Neural cell (in vitro differentiated cells): ENCODE data around the gene RHEX. TPM values are rescaled to one million over a fixed set of nuclear protein-coding genes. Genes with fewer than 3 reads are reported as not detected.
A peak's percentile ranks its signal among the peaks of the same experiment; 100 is the strongest.

Source experiments
- H2AFZ ChIP-seq: fragments of 200-600, 300-800 bp; sonication (generic), shearing (Covaris generic); 2 replicates; pipeline ENCODE4 v1.6.0; 2014; ENCODE audit warnings: low read depth, mild to moderate bottlenecking, antibody characterized with exemption, low read length, moderate library complexity
- H3F3A ChIP-seq: fragments of 200-600 bp; shearing (Covaris generic); 2 replicates; pipeline ENCODE4 v1.6.1; 2016; ENCODE audit warnings: mild to moderate bottlenecking, moderate library complexity, mixed read lengths, antibody characterized with exemption, low read length; ENCODE audit not compliant: insufficient read depth, poor library complexity, severe bottlenecking
- H3K27ac ChIP-seq: fragments of 200-600, 300-800 bp; sonication (generic), shearing (Covaris generic); 2 replicates; pipeline ENCODE4 v1.5.1; 2014; ENCODE audit warnings: mild to moderate bottlenecking, low read length, moderate library complexity
- H3K27me3 ChIP-seq: fragments of 300-800, 200-600 bp; sonication (generic), shearing (Covaris generic); 2 replicates; pipeline ENCODE4 v1.6.0; 2014; ENCODE audit warnings: mild to moderate bottlenecking, low read depth, low read length, moderate library complexity; ENCODE audit not compliant: insufficient read depth
- H3K36me3 ChIP-seq: fragments of 300-800, 200-600 bp; sonication (generic), shearing (Covaris generic); 2 replicates; pipeline ENCODE4 v1.5.1; 2014; ENCODE audit warnings: mild to moderate bottlenecking, antibody characterized with exemption, low read length, moderate library complexity; ENCODE audit not compliant: insufficient read depth
- H3K4me2 ChIP-seq: fragments of 300-800, 200-600 bp; sonication (generic), shearing (Covaris generic); 2 replicates; pipeline ENCODE4 v1.6.0; 2014; ENCODE audit warnings: mild to moderate bottlenecking, low read length
- H3K4me3 ChIP-seq: fragments of 300-800, 200-600 bp; sonication (generic), shearing (Covaris generic); 2 replicates; pipeline ENCODE4 v1.5.1; 2014; ENCODE audit warnings: mild to moderate bottlenecking, low read length, moderate library complexity
- H3K79me2 ChIP-seq: fragments of 200-600 bp; shearing (Covaris generic); replicated peaks from 2 replicates; pipeline ENCODE4 v1.6.0; 2014; ENCODE audit warnings: mild to moderate bottlenecking, low read length, moderate library complexity; ENCODE audit not compliant: insufficient read depth
- H3K9ac ChIP-seq: fragments of 300-800, 200-600 bp; sonication (generic), shearing (Covaris generic); 2 replicates; pipeline ENCODE4 v1.6.1; 2016; ENCODE audit warnings: mild to moderate bottlenecking, low read length, mixed read lengths
- H3K9me2 ChIP-seq: fragments of 200-600 bp; shearing (Covaris generic); 2 replicates; pipeline ENCODE4 v1.6.1; 2016; ENCODE audit warnings: mild to moderate bottlenecking, low read length, mixed read lengths; ENCODE audit not compliant: insufficient read depth
- H3K9me3 ChIP-seq: fragments of 200-600, 300-800 bp; sonication (generic), shearing (Covaris generic); 2 replicates; pipeline ENCODE4 v1.6.1; 2016; ENCODE audit warnings: mild to moderate bottlenecking, mixed run types, low read length, moderate library complexity, mixed read lengths
- H4K20me1 ChIP-seq: fragments of 200-600 bp; shearing (Covaris generic); 2 replicates; pipeline ENCODE4 v1.6.1; 2016; ENCODE audit warnings: mild to moderate bottlenecking, mixed run types; ENCODE audit not compliant: insufficient read depth
- EP300 ChIP-seq: fragments of 450-650 bp; conservative IDR thresholded peaks from 2 replicates; pipeline ENCODE4 v1.6.1; 2014; ENCODE audit warnings: antibody characterized with exemption, mild to moderate bottlenecking, moderate library complexity; ENCODE audit not compliant: poor library complexity, severe bottlenecking
- EZH2 ChIP-seq: fragments of 200-600, 300-800 bp; shearing (Covaris generic), sonication (generic); IDR thresholded peaks from 2 replicates; pipeline ENCODE4 v1.6.1; 2014; ENCODE audit warnings: antibody characterized with exemption, low read length, borderline replicate concordance, mild to moderate bottlenecking; ENCODE audit not compliant: insufficient read depth, poor library complexity, severe bottlenecking
- MXI1 ChIP-seq: fragments of 450-650 bp; conservative IDR thresholded peaks from 2 replicates; pipeline ENCODE4 v1.6.1; 2014; ENCODE audit warnings: antibody characterized with exemption, mild to moderate bottlenecking; ENCODE audit not compliant: poor library complexity, severe bottlenecking
- POLR2AphosphoS5 ChIP-seq: IDR thresholded peaks from 2 replicates; pipeline ENCODE4 v1.6.1; 2012
- RAD21 ChIP-seq: fragments of 450-650 bp; conservative IDR thresholded peaks from 2 replicates; pipeline ENCODE4 v1.6.1; 2014; ENCODE audit warnings: antibody characterized with exemption, mild to moderate bottlenecking, moderate library complexity
- SMC3 ChIP-seq: fragments of 450-650 bp; conservative IDR thresholded peaks from 2 replicates; pipeline ENCODE4 v1.6.1; 2014; ENCODE audit warnings: antibody characterized with exemption, mild to moderate bottlenecking, moderate library complexity; ENCODE audit not compliant: poor library complexity
- TAF1 ChIP-seq: IDR thresholded peaks from 2 replicates; pipeline ENCODE4 v1.6.1; 2012; ENCODE audit warnings: low read depth
- polyA plus RNA-seq: library from polyadenylated mRNA; depleted of rRNA; stranded (reverse); fragments of >200 nt; gene quantifications from 2 replicates; pipeline ENCODE4 v1.2.3, GENCODE V29; 2014
- TF ChIP-seq, protein P1 (sequence below): fragments of 450-650 bp; IDR thresholded peaks from 2 replicates; pipeline ENCODE4 v1.5.1; 2014; ENCODE audit warnings: antibody characterized with exemption, mild to moderate bottlenecking, moderate library complexity; ENCODE audit not compliant: poor library complexity, severe bottlenecking
- TF ChIP-seq, protein P2 (sequence below): IDR thresholded peaks from 2 replicates; pipeline ENCODE4 v1.6.1; 2012; ENCODE audit warnings: borderline replicate concordance

The RHEX gene
- polyA plus RNA-seq, 1 donor from 2014 or later: not detected

DNA sequence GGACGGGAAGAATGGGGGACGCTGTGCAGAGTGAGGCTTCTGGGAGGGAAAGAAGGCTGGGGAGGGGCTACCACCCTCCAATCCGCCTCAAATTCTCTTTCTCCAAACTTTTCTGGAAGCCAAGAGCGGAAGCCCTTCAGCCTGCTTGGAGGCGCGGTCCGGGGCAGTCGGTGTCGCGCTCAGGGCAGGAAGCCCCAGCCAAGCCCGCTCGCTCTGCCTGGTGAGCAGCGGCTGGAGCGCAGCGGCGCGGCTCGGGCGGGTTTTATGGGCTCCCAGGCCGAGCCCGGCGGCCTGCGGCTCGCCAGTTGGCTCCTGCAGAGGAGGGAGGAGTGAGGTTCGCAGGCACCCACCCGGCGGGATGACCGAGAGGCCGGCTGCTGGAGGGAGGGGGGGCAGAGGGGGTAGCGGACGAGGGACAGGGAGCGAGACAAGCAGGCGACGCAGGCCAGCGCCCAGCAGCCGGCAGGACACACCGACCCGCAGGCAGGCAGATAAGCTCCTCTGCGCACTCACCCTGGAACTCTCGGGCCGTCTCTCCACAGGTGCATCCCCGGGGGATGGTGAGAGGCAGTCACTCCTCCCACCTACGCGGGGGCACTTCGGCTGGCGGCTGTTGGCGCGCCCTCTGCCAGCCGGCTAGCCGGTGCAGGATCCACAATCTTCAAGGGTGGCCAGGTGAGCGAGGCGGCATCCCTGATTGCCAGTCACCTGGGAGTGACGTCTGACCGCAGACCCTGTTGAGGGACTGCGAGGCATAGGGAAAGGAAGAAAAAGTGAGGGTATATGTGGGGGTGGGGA lies 64.4 kb downstream of the RHEX start, which contains the start of gene AVPR1B:
TSS of gene AVPR1B (minus strand) at position 238 of the 798 bp plus-strand sequence. CDS start 498 bp downstream, outside the sequence.
- no peak within 1 kb of the TSS for H2AFZ ChIP-seq
- peak within 1 kb of the TSS; percentile 35 for H3K4me2 ChIP-seq
- H4K20me1 ChIP-seq: no peaks in the 10 kb centered on the region
- H3K9me3 ChIP-seq: no peaks in the 10 kb centered on the region
- peak within 1 kb of the TSS; percentile 34 for H3K9ac ChIP-seq
- H3K4me3 ChIP-seq: peak within 1 kb of the TSS; percentile 68
- H3F3A ChIP-seq: no peaks in the 10 kb centered on the region
- H3K27me3 ChIP-seq: peaks cover 21% of the 10 kb centered on the region
- H3K36me3 ChIP-seq: no peaks in the 10 kb centered on the region
- H3K9me2 ChIP-seq: no peaks in the 10 kb centered on the region
- H3K27ac ChIP-seq: no peak within 1 kb of the TSS
- no peaks in the 10 kb centered on the region for H3K79me2 ChIP-seq
- no peak for TF ChIP-seq RAD21
- TF ChIP-seq, protein P1, sequence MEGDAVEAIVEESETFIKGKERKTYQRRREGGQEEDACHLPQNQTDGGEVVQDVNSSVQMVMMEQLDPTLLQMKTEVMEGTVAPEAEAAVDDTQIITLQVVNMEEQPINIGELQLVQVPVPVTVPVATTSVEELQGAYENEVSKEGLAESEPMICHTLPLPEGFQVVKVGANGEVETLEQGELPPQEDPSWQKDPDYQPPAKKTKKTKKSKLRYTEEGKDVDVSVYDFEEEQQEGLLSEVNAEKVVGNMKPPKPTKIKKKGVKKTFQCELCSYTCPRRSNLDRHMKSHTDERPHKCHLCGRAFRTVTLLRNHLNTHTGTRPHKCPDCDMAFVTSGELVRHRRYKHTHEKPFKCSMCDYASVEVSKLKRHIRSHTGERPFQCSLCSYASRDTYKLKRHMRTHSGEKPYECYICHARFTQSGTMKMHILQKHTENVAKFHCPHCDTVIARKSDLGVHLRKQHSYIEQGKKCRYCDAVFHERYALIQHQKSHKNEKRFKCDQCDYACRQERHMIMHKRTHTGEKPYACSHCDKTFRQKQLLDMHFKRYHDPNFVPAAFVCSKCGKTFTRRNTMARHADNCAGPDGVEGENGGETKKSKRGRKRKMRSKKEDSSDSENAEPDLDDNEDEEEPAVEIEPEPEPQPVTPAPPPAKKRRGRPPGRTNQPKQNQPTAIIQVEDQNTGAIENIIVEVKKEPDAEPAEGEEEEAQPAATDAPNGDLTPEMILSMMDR: peak; percentile 39
- no peak for TF ChIP-seq EP300
- peak; percentile 57 for TF ChIP-seq EZH2
- TF ChIP-seq MXI1: no peak
- TF ChIP-seq, protein P2, sequence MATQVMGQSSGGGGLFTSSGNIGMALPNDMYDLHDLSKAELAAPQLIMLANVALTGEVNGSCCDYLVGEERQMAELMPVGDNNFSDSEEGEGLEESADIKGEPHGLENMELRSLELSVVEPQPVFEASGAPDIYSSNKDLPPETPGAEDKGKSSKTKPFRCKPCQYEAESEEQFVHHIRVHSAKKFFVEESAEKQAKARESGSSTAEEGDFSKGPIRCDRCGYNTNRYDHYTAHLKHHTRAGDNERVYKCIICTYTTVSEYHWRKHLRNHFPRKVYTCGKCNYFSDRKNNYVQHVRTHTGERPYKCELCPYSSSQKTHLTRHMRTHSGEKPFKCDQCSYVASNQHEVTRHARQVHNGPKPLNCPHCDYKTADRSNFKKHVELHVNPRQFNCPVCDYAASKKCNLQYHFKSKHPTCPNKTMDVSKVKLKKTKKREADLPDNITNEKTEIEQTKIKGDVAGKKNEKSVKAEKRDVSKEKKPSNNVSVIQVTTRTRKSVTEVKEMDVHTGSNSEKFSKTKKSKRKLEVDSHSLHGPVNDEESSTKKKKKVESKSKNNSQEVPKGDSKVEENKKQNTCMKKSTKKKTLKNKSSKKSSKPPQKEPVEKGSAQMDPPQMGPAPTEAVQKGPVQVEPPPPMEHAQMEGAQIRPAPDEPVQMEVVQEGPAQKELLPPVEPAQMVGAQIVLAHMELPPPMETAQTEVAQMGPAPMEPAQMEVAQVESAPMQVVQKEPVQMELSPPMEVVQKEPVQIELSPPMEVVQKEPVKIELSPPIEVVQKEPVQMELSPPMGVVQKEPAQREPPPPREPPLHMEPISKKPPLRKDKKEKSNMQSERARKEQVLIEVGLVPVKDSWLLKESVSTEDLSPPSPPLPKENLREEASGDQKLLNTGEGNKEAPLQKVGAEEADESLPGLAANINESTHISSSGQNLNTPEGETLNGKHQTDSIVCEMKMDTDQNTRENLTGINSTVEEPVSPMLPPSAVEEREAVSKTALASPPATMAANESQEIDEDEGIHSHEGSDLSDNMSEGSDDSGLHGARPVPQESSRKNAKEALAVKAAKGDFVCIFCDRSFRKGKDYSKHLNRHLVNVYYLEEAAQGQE: no peak
- TF ChIP-seq SMC3: no peak

DNA sequence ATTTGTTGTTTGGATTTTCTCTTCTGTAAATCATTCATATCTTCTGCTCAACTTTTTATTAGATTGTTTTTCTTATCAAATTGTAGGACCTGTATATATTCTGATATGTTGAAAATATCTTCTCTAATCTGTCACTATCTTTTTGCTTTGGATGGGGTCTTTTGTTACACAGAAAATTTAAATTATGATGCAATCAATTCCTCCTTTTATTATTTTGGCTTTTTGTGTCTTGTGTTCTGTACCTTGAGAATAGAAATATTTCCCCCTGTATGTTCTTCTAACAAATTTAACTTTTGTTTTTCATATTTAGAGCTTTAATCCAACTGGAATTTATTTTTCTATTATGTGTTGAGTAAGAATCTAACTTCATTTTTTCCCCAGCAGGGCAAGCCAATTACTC lies 67.4 kb downstream of the RHEX start:
- H3K27ac ChIP-seq: no peak overlapping the region
- H3K79me2 ChIP-seq: no peaks in the 10 kb centered on the region
- H3K9me2 ChIP-seq: no peaks in the 10 kb centered on the region
- H3K27me3 ChIP-seq: peaks cover 21% of the 10 kb centered on the region
- H3K4me3 ChIP-seq: no peak overlapping the region
- no peaks in the 10 kb centered on the region for H3K36me3 ChIP-seq
- TF ChIP-seq EP300 (no peak), TAF1 (no peak), RAD21 (no peak), POLR2AphosphoS5 (no peak), MXI1 (no peak), SMC3 (no peak), EZH2 (no peak)
- TF ChIP-seq, protein P2: no peak
- TF ChIP-seq, protein P1: no peak
- no peaks in the 10 kb centered on the region for H3F3A ChIP-seq
- H3K9me3 ChIP-seq: no peaks in the 10 kb centered on the region
- no peaks in the 10 kb centered on the region for H4K20me1 ChIP-seq
- no peak overlapping the region for H2AFZ ChIP-seq
- no peak overlapping the region for H3K4me2 ChIP-seq
- H3K9ac ChIP-seq: no peak overlapping the region
